GM20431 (cell line): ENCODE data around the gene SIRPA.

Source experiments
- in situ Hi-C: fragments of 300-500 bp; cut with MseI, MboI; formaldehyde crosslinking; loops from one replicate; pipeline ENCODE4 v1.15.0; 2020; ENCODE audit warnings: low sequenced_read_pairs; ENCODE audit not compliant: unreplicated experiment

The SIRPA gene

DNA sequence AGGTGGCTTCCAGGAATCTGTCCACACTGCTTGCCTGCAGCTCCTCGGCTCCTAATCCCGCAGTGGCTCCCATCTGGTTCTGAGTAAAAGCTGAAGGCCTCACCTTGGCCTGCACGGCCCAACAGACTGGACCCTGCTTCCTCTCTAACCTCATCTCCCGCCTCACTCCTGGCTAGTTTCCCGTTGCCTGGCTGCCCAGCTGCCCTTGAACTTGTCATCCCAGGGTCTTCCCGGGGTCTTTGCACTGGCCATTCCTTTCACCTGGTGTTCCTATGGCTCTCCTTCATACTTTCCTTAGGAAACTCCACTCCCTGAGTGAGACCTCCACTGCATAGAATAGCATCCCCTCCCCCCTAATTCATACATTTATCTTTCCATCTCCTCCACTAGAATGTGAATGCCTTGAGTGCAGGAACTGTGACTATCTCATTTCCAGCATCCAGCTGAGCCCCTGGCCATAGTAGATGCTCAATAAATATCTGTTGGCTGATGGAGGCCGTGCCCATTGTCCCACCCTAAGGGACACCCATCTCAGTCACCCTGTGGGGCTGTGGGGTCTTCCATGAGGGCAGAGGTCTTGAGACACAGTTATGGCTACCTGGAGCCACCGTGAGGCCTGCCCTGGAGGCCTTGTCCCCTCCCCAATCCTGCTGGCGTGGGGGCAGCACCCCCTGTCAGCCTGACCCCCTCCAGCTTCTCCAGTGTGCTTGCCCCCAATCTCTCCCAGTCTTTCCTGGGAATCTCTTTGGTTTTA lies 9.1 kb upstream of the SIRPA start:
- in situ Hi-C loops: no loop called here

DNA sequence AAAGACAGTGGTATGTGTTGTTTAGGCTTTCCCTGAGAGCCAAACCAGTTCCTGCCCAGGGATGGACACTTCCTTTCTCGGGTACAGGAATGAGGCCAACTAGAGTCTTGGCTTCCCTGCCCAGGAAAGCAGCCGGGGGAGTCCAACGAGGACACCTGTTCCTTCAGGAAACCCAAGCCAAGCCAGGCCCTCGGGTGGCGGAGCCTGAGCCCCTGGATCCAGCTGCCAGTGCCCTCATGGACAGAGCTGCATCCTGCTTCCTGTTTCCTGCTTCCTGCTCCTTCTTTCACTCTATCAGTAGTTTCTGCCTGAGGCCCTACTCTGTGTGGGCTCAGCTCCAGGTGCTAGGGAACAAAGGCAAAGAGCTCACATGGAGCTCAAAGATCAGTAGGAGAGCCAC lies 7.9 kb upstream of the SIRPA start:
- in situ Hi-C loops: no loop called here

DNA sequence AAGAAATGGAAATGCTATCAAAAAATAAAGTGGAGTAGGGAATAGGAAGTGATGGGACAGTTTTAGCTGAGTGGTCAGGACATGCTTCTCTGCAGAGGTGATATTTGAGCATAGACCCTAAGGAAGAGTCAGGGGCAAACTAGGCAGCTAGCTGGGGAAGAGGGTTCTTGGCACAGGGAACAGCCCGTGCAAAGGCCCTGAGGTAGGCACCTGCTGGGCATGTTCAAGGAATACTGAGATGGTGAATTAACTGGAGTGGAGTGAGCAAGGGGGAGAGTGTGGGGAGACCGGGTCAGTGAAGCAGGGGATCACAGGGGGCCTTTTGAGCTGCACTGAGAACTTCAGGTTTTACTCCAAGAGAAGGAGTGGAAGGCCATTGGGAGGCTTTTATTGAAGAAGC lies 7.5 kb upstream of the SIRPA start:
- in situ Hi-C loops: no loop called here

DNA sequence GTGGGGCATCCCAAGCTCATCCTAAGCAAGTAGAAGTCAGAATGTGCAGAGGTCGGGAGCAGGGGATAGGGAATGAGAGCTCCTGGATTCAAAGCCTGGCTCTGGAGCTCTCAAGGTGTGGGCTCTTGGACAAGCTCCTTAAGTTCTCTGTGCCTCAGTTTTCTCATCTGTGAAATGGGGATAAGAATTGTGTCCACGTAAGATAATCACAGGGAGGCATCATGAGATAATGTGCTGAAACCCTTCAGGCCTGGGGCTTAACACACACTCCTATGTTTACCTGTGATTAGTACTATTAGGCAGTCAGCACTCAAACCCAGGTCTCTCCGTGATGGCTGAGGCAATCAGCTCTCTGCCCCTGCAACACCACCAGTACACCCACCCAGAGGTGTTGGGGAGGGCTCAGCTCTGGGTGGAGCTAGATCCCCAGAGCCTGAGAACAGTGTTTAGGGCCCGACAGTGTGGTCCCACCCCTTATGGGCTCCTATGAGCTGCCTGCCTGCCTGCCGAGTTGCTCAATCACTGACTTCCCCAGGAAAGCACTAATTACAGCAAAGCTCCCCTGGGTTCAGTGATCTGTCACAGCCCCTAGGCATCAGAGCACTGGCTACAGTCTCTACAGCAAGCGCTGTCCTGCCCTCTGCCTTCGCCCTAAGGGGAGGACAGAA lies 6.3 kb upstream of the SIRPA start:
- in situ Hi-C loops: no loop called here

DNA sequence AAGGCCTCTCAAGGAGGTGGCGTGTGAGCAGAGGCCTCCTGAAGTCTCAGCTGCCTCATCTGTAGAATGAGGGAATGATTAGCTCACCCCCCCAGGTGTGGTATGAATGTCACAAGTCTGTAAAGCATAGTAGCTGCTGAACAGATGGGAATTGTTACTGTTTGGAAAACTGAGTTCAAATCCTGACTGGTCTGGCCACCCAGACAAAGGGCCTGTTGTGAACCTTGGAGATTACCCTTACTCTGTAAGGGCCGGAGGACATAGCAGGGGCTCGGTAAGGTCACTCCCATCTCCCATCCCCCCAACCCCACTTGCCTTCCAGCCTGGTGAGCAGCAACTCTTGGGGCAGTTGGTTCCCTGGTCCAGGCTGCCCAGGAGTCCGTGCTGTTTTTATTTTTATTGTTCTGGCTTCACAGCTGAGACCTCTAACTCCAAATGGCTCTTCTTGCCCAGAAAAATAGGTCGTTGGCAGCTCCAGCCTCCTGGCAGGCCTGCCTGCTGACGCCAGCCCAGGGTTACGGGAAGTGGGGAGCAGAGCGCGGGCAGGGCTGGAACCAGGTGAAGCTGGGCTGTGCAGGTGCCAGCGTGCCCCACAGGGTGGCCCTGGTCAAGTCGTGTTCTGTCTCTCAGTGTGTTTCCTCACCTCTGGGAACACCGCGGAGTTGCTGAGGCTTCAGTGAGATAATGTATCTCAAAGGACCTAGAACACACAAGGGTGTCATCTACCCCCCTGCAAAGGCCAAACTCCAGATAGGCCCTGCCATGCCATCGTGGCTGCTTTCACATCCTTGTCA lies 4.5 kb upstream of the SIRPA start:
- in situ Hi-C loops: no loop called here

DNA sequence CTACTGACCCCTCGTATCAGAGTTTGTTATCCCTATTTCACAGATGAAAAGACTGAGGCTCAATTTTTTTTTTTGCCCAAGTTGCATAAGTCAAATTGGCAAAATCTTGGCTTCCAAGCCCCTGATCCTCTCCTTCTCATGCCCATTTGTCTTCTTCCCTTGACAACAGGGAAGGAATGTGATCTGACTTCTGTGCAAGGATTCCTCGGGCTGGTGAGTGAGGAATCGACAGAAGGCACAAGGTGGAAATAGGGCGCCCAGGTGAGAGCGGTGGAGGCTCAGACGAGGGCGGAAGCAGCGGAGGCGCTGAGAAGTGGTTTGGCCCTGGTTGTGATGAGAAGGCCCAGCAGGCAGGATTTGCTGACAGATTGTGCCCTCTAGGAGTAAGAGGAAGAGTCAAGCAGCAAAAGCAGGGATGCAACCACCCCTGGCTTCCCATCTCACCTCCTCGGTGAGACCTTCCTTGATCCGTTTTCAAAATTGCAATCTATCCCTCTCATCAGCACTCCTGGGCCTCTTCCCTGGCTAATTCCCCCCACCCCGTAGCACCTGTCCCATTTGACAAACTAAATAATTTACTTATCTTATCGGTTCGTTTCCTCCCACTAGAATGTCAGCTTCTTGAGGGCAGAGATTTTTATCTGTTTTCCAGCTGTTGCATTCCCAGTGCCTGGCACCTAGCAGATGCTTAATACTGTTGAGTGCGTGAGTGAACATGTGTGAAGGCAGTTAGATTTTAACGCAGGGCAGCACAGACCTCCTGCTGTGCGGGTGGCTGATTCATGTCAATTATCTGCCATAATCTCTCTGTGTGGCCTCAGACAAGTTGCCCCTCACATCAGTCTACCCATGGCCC lies 3.7 kb upstream of the SIRPA start:
- in situ Hi-C loops: no loop called here

DNA sequence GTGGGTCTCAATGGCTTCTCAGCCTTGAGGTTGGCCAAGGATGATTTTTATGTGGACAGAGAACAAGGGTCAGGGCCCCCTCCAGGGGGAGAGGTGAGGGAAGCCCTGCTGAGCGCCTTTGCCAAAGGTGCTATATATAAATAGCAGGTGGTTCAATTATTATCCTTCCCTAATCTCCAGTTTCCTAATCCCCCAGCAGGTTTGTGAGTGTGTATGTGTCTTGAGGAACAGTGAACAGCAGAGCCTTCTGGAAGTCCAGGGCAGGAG lies 3.2 kb upstream of the SIRPA start:
- in situ Hi-C loops: no loop called here

DNA sequence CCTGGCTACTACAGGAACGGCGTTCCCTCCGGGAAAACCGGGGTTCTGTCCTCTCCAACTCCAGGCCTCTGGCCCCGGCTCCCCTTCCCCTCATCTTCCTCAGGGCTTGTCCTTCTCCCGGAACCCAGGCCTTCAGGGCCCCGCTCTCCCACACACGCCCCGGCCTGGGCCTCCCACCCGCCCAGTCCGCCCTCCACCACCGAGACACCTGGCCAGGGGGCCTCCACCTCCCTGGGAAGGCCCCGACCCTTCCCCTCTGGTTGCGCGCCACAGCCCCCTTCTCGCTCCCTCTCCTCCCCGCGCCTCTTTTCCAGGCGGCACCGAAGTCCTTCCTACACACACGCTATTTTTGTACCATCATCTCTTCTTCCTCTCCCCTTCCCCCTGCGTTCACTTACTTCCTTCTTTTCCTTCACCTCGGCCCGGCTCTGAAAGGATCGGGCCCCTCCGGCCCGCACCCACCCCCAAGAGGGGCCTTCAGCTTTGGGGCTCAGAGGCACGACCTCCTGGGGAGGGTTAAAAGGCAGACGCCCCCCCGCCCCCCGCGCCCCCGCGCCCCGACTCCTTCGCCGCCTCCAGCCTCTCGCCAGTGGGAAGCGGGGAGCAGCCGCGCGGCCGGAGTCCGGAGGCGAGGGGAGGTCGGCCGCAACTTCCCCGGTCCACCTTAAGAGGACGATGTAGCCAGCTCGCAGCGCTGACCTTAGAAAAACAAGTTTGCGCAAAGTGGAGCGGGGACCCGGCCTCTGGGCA lies 1.3 kb upstream of the SIRPA start:
- in situ Hi-C loops: no loop called here

DNA sequence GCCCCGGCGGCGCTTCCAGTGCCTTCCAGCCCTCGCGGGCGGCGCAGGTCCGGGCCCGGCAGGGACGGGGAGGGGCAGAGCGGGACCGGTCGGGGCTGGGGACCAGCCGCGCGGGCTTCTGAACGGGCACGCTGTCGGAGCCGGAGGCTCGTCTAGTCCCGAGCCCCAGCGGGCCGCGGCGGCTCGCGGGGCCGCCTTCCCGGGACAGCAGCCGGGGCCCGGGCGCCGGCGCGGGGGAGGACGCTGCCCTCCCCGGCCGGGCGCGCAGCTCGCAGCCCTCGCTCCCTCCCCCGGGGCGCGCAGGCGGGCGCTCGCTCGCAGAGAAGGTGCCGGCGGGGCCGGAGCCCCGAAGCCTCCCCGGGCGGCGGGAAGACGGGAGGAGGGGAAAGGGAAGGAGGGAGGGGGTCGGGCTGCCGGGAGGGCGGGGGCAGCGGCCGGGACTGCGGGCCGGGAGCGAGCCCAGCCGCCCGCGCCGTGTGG lies 696 bp upstream of the SIRPA start:
- in situ Hi-C loops: no loop called here

DNA sequence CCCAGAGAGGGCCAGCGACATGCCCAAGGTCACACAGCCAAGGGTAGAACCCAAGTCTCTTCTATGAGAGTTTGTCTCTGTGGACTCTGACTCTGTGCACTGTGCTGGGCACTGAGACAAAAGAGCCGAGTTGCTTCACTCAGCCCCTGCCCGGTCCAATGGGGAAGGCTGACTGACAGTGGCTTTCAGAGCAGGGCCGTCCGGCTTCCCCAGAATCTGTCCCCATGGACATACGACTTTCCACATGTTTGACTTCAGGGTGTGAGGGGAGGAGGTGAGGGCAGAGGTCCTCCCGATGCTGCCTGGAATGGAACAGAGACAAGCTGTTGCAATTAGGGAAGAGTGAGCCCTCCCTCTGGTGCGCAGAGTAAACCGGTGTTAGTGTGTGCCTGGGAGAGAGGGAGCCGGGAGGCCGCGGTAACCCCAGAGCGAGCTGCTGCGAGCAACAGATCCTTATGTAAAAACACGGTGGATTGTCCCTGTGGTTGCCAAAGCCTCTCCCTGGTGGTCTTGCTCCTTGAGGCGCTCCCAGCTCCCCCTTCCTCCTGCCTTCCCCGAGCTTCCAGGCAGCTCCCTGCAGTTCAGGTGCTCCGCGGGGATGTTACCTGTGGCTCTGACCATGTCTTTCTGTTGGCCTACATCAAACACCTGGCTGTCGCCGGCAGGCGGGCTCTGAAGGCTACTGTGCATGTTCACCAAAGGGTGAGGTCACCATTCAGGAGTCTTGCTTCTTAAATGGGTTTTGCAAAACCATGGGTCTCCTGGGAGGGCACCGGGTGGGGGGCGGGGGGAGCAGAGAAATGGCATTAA lies 672 bp downstream of the SIRPA start:
- in situ Hi-C loops: no loop called here

DNA sequence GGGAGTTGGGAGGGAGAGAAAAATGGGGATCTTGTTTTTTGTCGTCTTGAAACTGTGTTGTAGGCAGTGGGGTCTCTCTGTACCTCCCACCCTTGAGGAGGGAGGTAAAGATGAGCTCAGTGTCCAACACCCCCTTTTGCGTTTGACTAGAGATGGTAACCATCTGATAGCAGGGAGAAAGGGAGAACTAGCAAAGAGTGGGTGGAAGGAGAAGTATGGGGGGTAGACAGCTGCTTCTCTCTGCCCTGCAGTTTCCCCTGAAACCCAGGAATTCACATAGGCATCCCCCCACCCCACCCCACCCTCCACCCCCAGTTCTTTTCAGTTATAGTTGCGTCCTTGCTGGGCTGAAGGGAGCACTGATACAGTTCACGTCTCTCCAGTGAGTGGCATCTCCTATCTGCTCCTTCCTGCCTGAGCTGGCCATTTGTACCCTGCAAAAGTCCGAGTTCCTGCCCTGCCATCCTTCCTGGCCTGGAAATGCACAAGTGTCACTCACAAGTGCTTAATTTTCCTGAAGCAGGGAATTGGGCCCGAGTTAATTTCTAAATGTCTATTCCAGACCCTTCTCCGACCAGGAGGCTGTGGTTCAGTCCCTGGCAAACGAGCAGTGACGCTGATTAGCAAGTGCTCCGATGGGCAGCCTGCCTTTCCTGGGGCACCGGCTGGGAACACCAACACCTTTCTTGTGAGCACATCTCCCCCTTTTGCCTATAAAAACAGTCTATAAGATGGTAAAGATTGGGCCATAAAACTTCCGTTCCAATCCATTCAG lies 1.5 kb downstream of the SIRPA start:
- in situ Hi-C loops: no loop called here

DNA sequence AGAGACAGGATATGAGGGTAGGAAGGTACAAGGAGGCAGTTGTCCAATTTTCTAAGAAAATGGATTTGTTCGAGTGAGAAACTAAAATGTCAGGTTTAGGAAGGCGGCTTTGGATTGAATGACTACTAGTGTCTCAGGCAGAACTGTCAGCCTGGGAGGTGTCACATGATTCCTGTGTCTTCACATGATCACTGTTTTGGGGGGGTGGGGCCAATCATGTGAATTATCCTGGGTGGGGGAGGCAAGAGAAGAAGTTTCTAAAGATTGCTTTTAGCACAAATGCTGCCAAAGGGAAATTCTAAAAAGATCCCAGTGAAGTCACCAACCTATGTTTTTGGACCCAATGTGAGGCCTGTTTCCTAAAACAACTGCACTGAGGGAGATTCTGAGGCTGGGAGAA lies 2.3 kb downstream of the SIRPA start:
- in situ Hi-C loops: no loop called here

DNA sequence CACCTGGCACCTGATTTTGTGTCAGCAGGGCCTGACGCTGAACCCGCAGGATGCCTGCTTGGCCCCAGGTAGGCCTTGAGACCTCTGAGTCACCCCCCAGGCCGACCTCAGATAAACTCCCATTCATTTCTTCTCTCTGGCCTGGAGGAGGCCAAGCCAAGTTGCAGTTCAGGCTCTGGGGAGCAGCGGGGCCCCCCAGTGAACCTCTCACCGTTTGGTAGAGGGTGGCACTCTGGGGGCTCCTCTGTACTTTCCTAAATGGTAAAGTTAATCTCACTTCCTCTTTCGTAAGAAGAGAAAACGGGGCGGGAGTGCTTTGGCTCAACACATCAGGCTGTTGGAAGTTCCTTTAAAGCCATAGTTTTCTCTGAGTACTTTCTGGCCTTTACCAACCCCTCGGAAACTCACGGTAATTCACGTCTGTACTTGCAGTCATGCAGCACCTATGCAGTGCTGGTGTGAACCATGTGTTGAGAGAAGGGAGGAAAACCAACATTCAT lies 2.8 kb downstream of the SIRPA start:
- in situ Hi-C loops: no loop called here

DNA sequence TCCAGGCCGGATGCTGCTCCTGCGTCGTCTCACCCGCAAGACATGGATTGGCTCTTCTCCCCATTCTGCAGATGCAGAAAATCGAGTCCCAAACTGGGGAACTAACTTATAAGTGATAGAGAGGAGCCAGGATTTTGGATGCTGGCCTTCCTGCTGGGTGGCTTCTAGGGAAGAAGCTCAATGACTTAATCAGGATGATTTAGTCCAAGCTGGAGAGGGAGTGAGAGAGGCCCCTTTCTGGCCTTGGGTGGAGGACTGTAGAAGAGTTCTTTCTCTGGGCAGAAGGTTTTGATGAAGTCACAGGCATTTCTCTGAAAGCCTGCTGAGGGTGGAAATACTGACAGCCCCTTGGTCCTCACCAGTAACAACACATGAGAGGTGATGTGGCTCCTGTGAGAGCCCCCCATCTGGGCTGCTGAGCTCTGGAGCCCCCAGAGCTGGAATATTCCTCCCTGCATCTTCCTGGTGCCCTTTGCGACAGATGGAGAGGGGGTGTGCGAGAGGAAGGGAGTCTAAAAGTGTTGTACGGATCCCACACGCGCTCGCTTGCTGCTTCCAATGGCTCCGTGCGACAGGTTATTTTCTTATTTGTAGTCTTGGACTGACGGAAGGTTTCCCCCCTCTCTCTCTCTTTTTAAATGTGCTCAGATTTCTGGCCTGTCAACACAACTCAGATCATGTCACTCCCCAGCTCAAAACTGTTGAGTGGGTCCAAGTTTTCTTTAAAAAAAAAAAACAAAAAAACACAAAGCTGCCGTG lies 3.5 kb downstream of the SIRPA start:
- in situ Hi-C loops: no loop called here

DNA sequence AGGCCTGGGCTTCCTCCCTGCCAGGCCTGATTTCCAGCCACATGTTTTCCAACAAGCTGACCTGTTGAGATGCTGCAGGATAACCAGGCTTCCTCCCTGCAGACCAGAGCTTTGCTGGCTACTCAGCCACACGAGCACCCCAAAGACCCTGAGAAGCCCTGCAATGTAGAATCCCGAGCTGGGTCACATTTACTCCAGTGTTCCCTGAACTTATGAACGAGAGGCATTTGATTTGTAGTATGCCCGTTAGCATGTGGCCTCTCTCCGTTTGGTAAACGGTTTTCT lies 4.0 kb downstream of the SIRPA start:
- in situ Hi-C loops: no loop called here

DNA sequence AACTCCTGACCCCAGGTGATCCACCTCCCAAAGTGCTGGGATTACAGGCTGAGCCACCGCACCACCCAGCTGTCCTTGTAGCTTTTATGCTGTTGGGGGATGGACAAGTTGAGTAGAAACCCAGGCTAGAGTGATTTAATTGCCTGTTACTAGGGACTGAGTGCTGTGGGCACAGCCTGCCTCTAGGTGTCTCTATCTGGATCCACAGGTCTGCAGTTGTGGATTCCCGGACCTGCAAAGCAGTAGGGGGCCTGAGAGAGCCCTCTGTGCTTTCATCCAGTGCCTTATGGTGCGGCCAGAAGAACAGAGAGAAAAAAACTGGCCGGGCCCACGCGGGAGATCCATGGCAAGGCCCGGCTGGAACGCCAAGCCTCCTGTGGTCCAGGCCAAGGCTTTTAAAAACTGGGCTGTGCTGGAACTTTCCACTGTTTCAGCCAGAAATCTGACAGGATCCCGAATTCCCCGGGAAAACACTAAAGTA lies 5.2 kb downstream of the SIRPA start:
- in situ Hi-C loops: no loop called here

DNA sequence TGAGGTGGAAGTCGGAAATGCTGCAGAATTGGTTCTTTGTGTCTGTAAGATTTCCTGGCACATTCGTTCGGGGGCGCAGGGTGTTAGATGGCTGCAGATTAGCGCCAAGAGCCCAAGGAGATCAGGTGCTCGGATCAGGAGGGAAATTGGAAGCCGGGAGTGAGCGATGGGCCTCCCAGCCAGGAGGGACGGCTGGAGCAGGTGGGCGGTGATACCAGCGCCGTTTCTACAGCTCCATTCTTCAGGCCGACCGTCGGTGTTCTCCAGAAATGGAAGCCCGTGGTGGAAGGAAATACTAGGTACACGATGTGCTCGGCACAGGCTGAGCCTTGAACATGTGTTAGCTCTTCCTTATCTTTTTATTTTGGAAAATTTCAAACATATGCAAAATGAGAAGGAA lies 6.5 kb downstream of the SIRPA start:
- in situ Hi-C loops: no loop called here
